GM12878 (cell line): ENCODE results near the gene ETHE1.

Experiments
- ATF3 ChIP-seq: IDR thresholded peaks from 2 replicates; pipeline ENCODE4 v1.6.1; 2011; ENCODE audit warnings: low read depth, mild to moderate bottlenecking, low read length, moderate library complexity, borderline replicate concordance; ENCODE audit errors: extremely low read depth
- JUND ChIP-seq: IDR thresholded peaks from 2 replicates; pipeline ENCODE4 v1.6.1; 2012; ENCODE audit warnings: low read depth, mild to moderate bottlenecking, low read length, improper control_type of control experiment, moderate library complexity
- MAX ChIP-seq: IDR thresholded peaks from 2 replicates; pipeline ENCODE4 v1.6.1; 2012; ENCODE audit warnings: low read depth, low read length, improper control_type of control experiment

- TF ChIP-seq MAX (no peak), JUND (no peak), ATF3 (no peak)
Observed at GRCh38 chr19:43464134-43464775, 62.7 kb downstream of the ETHE1 start.
